Loucy (cell line): ENCODE results near the gene KIAA0319L.

Experiments
- CTCF ChIP-seq: fragments of 200-600 bp; sonication (generic); conservative IDR thresholded peaks from 2 replicates; pipeline ENCODE4 v1.5.1; 2014; ENCODE audit warnings: mild to moderate bottlenecking, antibody characterized with exemption, low read length
- EZH2phosphoT487 ChIP-seq: fragments of 200-600 bp; IDR thresholded peaks from 2 replicates; pipeline ENCODE4 v1.6.1; 2018; ENCODE audit warnings: antibody characterized with exemption, mild to moderate bottlenecking, moderate library complexity, borderline replicate concordance

DNA sequence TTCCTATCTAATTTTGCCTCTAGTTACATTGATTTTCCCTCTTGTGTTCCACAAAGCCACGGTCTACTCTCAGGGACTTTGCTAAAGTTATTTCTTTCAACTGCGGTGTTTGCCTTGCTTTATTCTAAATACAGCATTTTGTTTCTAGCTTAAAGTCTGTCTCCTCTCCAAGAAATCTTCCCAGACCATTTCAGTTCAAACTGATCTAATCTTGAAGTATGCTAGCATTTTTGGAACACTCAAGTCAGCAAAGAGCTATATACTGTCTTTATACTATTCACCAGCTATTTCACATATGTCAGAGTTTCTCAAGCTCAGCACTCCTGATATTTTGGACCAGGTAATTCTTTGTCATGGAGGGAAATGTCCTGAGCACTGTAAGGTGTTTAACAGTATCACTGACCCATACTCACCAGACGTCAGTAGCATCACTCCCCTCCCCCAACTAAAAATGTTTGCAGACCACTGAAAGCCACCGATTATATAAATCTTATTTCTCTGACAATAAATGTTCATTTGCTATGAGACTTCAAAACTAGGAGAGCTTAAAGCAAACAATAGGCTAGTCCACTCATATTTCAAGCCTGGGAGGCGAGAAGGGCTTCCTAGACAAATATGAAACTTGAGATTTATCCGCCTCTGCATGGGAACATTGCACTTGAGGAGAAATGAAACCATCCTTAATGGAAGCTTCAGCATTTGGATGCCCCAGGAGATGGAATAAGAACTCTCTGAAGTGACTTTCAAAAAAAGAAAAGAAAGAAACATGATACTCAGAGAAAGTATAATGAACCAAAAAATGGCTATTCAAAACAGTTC lies 81.1 kb downstream of the KIAA0319L start:
- TF ChIP-seq CTCF, result no peak
- TF ChIP-seq EZH2phosphoT487, result no peak
